Loucy (cell line): Measurements from ENCODE around the gene PRAMEF8.
"Not testable (repeated sequence)": the region's sequence is repeated elsewhere in the genome, so short reads cannot be mapped to it uniquely, and the experiment has no call there.

Experiments used
- H2AFZ ChIP-seq: fragments of 200-600 bp; sonication (generic); 2 replicates; pipeline ENCODE4 v1.6.0; 2016; ENCODE audit warnings: antibody characterized with exemption, mild to moderate bottlenecking, low read length, moderate library complexity
- H3F3A ChIP-seq: fragments of 200-600 bp; 2 replicates; pipeline ENCODE4 v1.6.0; 2016; ENCODE audit warnings: antibody characterized with exemption, low read depth, mild to moderate bottlenecking
- H3K27me3 ChIP-seq: fragments of 200-600 bp; sonication (generic); 2 replicates; pipeline ENCODE4 v1.6.1; 2014; ENCODE audit warnings: low read length, mild to moderate bottlenecking; ENCODE audit not compliant: insufficient read depth, poor library complexity, severe bottlenecking
- H3K36me3 ChIP-seq: fragments of 200-600 bp; sonication (generic); 2 replicates; pipeline ENCODE4 v1.6.1; 2016; ENCODE audit warnings: low read length; ENCODE audit not compliant: insufficient read depth
- H3K4me1 ChIP-seq: fragments of 200-600 bp; sonication (generic); 2 replicates; pipeline ENCODE4 v1.5.1; 2014; ENCODE audit warnings: low read length, mild to moderate bottlenecking; ENCODE audit not compliant: insufficient read depth, poor library complexity, severe bottlenecking
- H3K4me2 ChIP-seq: fragments of 200-600 bp; sonication (generic); 2 replicates; pipeline ENCODE4 v1.6.0; 2014; ENCODE audit warnings: antibody characterized with exemption, low read length, low read depth, mild to moderate bottlenecking; ENCODE audit not compliant: poor library complexity, severe bottlenecking
- H3K4me3 ChIP-seq: fragments of 200-600 bp; sonication (generic); 2 replicates; pipeline ENCODE4 v1.5.1; 2014; ENCODE audit warnings: low read length, mild to moderate bottlenecking, mixed read lengths; ENCODE audit not compliant: poor library complexity, severe bottlenecking
- H3K79me2 ChIP-seq: fragments of 200-600 bp; sonication (generic); 2 replicates; pipeline ENCODE4 v1.6.1; 2014; ENCODE audit warnings: low read length; ENCODE audit not compliant: insufficient read depth
- H3K9ac ChIP-seq: fragments of 200-600 bp; sonication (generic); 2 replicates; pipeline ENCODE4 v1.6.0; 2014; ENCODE audit warnings: mild to moderate bottlenecking, low read depth, low read length, moderate library complexity; ENCODE audit not compliant: poor library complexity, severe bottlenecking
- H3K9me2 ChIP-seq: fragments of 200-600 bp; sonication (generic); replicated peaks from 2 replicates; pipeline ENCODE4 v1.6.1; 2016; ENCODE audit warnings: low read depth, low read length, mixed read lengths
- H3K9me3 ChIP-seq: fragments of 200-600 bp; sonication (generic); 2 replicates; pipeline ENCODE4 v1.6.1; 2014; ENCODE audit warnings: mild to moderate bottlenecking, antibody characterized with exemption, low read length, low read depth; ENCODE audit not compliant: insufficient read depth
- H4K20me1 ChIP-seq: fragments of 200-600 bp; sonication (generic); 2 replicates; pipeline ENCODE4 v1.6.0; 2014; ENCODE audit warnings: antibody characterized with exemption, low read length, mild to moderate bottlenecking; ENCODE audit not compliant: insufficient read depth, poor library complexity, severe bottlenecking

Gene PRAMEF8

DNA sequence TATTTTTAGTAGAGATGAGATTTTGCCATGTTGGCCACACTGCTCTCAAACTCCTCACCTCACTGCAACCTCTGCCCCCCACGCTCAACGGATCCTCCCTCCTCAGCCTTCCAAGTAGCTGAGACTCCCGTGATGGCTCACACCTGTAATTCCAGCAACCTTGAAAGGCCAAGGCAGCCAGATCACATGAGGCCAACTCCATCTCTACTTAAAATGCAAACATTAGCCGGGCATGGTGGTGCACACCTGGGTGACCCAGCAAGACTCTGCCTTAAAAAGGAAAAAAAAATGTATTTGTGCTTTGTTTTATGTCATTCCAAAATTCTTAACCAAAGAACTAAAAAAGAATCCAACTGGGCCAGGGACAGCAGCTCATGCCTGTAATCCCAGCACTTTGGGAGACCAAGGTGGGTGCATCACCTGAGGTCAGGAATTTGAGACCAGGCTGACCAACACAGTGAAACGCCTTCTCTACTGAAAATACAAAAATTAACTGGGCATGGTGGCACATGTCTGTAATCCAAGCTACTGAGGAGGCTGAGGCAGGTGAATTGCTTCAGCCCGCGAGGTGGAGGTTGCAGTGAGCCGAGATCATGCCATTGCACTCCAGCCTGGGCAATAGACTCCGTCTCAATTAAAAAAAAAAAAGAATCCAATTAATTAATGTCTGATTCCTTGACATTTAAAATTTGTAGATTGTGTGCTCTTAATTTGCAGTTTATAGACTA, 41.2 kb downstream of the PRAMEF8 start:
- not testable (repeated sequence) for H3K4me2 ChIP-seq, H3K4me1 ChIP-seq, H3K27me3 ChIP-seq, H2AFZ ChIP-seq, H3K36me3 ChIP-seq, H3K79me2 ChIP-seq, H3K4me3 ChIP-seq, H4K20me1 ChIP-seq, H3F3A ChIP-seq, H3K9ac ChIP-seq, H3K9me2 ChIP-seq, H3K9me3 ChIP-seq

GRCh38 chr1:13239633-13240032, 45.3 kb downstream of the PRAMEF8 start:
- H3K79me2 ChIP-seq, H3K9me2 ChIP-seq, H4K20me1 ChIP-seq, H3K27me3 ChIP-seq, H3K9me3 ChIP-seq, H3F3A ChIP-seq, H2AFZ ChIP-seq, H3K4me1 ChIP-seq, H3K36me3 ChIP-seq, H3K9ac ChIP-seq, H3K4me2 ChIP-seq, H3K4me3 ChIP-seq: not testable (repeated sequence)

- not testable (repeated sequence) for H3K79me2 ChIP-seq, H3K27me3 ChIP-seq, H3K4me3 ChIP-seq, H3K9me3 ChIP-seq, H2AFZ ChIP-seq, H3K36me3 ChIP-seq, H3K9ac ChIP-seq, H3F3A ChIP-seq, H3K4me2 ChIP-seq, H3K4me1 ChIP-seq, H3K9me2 ChIP-seq, H4K20me1 ChIP-seq
Observed at GRCh38 chr1:13237572-13237971, 47.4 kb downstream of the PRAMEF8 start.

DNA sequence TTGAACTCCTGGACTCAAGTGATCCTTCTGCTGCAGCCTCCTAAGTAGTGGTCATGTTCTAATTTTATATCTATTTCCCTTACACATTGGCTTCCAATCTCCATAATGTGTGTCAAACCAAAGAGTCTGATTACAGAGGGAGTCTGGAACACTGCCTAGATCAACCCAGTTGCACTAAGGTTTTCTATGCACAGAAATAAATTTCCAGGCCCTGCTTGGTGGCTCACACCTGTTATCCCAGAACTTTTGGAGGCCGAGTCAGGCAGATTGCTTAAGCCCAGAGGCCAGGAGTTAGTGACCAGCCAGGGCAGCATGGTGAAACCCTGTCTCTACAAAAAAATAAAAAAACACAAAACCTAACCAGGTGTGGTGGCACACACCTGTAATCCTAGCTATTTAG, 50.9 kb downstream of the PRAMEF8 start:
- H3F3A ChIP-seq, H2AFZ ChIP-seq, H3K4me1 ChIP-seq, H4K20me1 ChIP-seq, H3K27me3 ChIP-seq, H3K9me3 ChIP-seq, H3K4me2 ChIP-seq, H3K9ac ChIP-seq, H3K36me3 ChIP-seq, H3K4me3 ChIP-seq, H3K79me2 ChIP-seq, H3K9me2 ChIP-seq: not testable (repeated sequence)

GRCh38 chr1:13232056-13232455, 52.9 kb downstream of the PRAMEF8 start:
- H3F3A ChIP-seq, H3K79me2 ChIP-seq, H3K36me3 ChIP-seq, H3K4me3 ChIP-seq, H3K9ac ChIP-seq, H3K27me3 ChIP-seq, H3K9me3 ChIP-seq, H2AFZ ChIP-seq, H4K20me1 ChIP-seq, H3K4me1 ChIP-seq, H3K9me2 ChIP-seq, H3K4me2 ChIP-seq: not testable (repeated sequence)
